HG03064 (cell line): ENCODE results near the gene LCNL1.

Source experiments
- ATAC-seq: cut with Tn5 transposase; IDR thresholded peaks from one replicate; pipeline ENCODE4 v1.9.1; 2021; ENCODE audit warnings: low read depth; ENCODE audit not compliant: unreplicated experiment

The LCNL1 gene

DNA sequence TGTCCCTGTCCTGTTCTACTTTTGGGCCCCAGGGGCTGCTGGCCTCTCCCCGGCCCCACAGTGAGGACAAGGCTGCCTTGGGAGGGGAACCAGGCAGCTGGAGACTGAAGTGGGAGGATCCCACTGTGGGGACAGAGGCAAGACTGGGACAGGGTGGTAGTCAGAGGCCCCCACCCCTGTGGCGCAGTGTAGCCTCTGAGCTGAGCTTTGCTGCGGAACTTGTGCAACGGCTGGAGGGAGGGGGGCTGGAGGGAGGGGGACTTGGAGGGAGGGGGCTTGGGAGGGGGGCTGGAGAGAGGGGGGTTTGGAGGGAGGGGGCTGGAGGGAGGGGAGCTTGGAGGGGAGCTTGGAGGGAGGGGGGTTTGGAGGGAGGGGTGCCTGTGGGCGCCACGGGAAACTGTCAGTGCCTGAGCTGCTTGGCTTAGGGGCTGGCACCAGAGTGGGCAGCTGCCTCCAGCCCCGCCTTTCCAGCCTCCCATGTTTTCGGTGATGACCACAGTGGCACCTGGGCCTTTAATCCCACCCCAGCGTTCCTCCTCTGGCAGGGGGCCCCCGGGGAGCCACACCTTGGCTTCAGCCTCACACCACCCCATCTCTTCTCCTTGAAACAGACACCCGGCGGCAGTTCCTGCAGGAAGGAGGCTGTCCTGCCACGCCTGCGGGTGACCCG, 51.4 kb downstream of the LCNL1 start:
- ATAC-seq, result no peak

DNA sequence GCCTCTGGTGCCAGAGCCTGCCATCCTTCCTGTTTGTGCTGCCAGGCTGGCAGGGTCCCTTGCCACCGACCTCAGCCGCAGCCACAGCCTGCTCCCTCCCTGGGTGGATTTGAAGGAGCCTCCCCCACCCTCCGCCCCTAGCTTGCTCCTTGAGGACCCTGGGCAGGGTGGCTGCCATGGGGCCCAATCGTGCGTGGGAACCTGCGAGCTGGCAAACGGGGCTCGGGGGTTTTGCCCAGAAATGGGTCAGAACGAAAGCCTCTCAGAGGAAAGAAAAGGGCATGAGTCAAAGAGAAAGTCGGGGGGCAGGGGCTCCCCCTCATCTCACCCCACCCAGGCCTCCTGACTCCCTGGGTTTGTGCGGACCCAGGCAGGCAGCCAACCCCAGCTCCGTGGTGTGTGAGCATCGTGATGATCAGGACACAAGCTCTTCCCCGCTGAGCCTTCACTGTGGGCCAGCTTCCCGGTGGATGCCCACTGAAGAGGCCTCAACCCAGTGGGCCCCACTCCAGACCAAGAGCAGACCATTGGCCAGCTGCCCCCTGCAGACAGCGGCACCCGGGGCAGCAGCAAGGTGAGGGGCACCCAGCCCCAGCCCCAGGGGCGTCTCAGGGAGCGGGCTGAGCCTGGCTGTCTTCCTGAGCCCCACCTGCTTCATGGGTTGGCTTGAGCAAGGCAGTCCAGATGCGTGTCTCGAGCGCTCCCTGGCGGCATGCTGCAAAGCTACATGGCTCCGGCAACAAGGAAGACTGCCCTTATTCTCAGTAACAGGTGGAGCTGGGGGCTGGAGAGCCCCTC, 52.1 kb downstream of the LCNL1 start:
- ATAC-seq, result no peak
